IMR-90 (cell line): ENCODE results near the gene IFT52. TPM values are rescaled to one million over a fixed set of nuclear protein-coding genes. Genes with fewer than 3 reads are reported as not detected.
A peak's percentile ranks its signal among the peaks of the same experiment; 100 is the strongest.

Source experiments
- ATAC-seq: fragments of 200-7000 bp; cut with Tn5 transposase; 2 replicates; pipeline ENCODE4 v1.9.1; 2020; ENCODE audit warnings: low read depth, mild to moderate bottlenecking, moderate library complexity
- BruUV-seq: library from RNA; stranded (reverse); fragments of 400-500 nt; replicated peaks from 2 replicates; lab custom pipeline; 2021; lab: Mats Ljungman, UMichigan
- CTCF ChIA-PET: fragments of 300-600 bp; formaldehyde crosslinking; extraction: SDS; loops from one replicate; lab custom pipeline; 2021; ENCODE audit warnings: antibody characterized with exemption; lab: Yijun Ruan, JAX
- POLR2A ChIA-PET: fragments of 300-600 bp; sonication (Branson Sonifier 250); formaldehyde crosslinking; loops from one replicate; lab custom pipeline; 2022; ENCODE audit warnings: antibody characterized with exemption; ENCODE audit not compliant: unreplicated experiment; lab: Charles Lee
- DNase-seq: peaks from one replicate; pipeline ENCODE4 v3.0.0; 2013
- H2AFZ ChIP-seq: replicated peaks from 2 replicates; pipeline ENCODE3; 2013; ENCODE audit warnings: low read length, mild to moderate bottlenecking; ENCODE audit not compliant: poor library complexity
- H2AK5ac ChIP-seq: 2 replicates; pipeline ENCODE4 v1.6.1; 2013; ENCODE audit warnings: low read depth, low read length, inconsistent platforms
- H2AK9ac ChIP-seq: replicated peaks from 2 replicates; pipeline ENCODE3; 2013; ENCODE audit warnings: mild to moderate bottlenecking, low read depth, low read length, moderate library complexity; ENCODE audit not compliant: poor library complexity
- H2BK120ac ChIP-seq: 2 replicates; pipeline ENCODE4 v1.6.1; 2013; ENCODE audit warnings: low read depth, low read length, inconsistent platforms
- H2BK15ac ChIP-seq: 3 replicates; pipeline ENCODE4 v1.6.1; 2013; ENCODE audit warnings: low read depth, low read length, inconsistent platforms
- H2BK20ac ChIP-seq: 2 replicates; pipeline ENCODE4 v1.6.1; 2013; ENCODE audit warnings: low read depth, mild to moderate bottlenecking, inconsistent platforms, low read length, moderate library complexity
- H2BK5ac ChIP-seq: 2 replicates; pipeline ENCODE4 v1.6.1; 2013; ENCODE audit warnings: mild to moderate bottlenecking, low read depth, low read length, inconsistent platforms; ENCODE audit not compliant: poor library complexity, severe bottlenecking
- H3K14ac ChIP-seq: replicated peaks from 2 replicates; pipeline ENCODE4 v1.6.1; 2013; ENCODE audit warnings: low read depth, low read length, inconsistent platforms
- H3K18ac ChIP-seq: 2 replicates; pipeline ENCODE4 v1.6.1; 2013; ENCODE audit warnings: low read depth, low read length, control low read depth
- H3K23ac ChIP-seq: 2 replicates; pipeline ENCODE4 v1.6.1; 2013; ENCODE audit warnings: low read depth, low read length, inconsistent platforms
- H3K27ac ChIP-seq: 2 replicates; pipeline ENCODE4 v1.5.1; 2013; ENCODE audit warnings: mild to moderate bottlenecking, control low read depth, low read length; ENCODE audit not compliant: insufficient read depth
- H3K27me3 ChIP-seq: 2 replicates; pipeline ENCODE4 v1.6.1; 2013; ENCODE audit warnings: low read length; ENCODE audit not compliant: control insufficient read depth, insufficient read depth
- H3K36me3 ChIP-seq: 2 replicates; pipeline ENCODE4 v1.6.1; 2013; ENCODE audit warnings: low read length, mixed read lengths; ENCODE audit not compliant: control insufficient read depth, insufficient read depth
- H3K4ac ChIP-seq: 2 replicates; pipeline ENCODE4 v1.6.1; 2013; ENCODE audit warnings: low read depth, low read length, inconsistent platforms
- H3K4me1 ChIP-seq: 2 replicates; pipeline ENCODE4 v1.6.1; 2013; ENCODE audit warnings: low read length, mixed read lengths; ENCODE audit not compliant: control insufficient read depth, insufficient read depth
- H3K4me2 ChIP-seq: 2 replicates; pipeline ENCODE4 v1.6.1; 2013; ENCODE audit warnings: low read depth, mild to moderate bottlenecking, control low read depth, low read length, moderate library complexity
- H3K4me3 ChIP-seq: 2 replicates; pipeline ENCODE4 v1.5.1; 2013; ENCODE audit warnings: low read depth, mild to moderate bottlenecking, control low read depth, low read length, moderate library complexity; ENCODE audit not compliant: insufficient read depth
- H3K56ac ChIP-seq: 2 replicates; pipeline ENCODE4 v1.6.1; 2013; ENCODE audit warnings: low read length, inconsistent platforms; ENCODE audit not compliant: insufficient read depth; ENCODE audit errors: extremely low read depth
- H3K79me1 ChIP-seq, 2 experiments: 2 replicates each; pipeline ENCODE4 v1.6.1; 2013; ENCODE audit warnings: low read length in 2 of 2, inconsistent platforms in 1 of 2, low read depth in 1 of 2
- H3K9ac ChIP-seq: 2 replicates; pipeline ENCODE4 v1.6.1; 2013; ENCODE audit warnings: low read depth, low read length, control low read depth
- H3K9me1 ChIP-seq: 2 replicates; pipeline ENCODE4 v1.6.1; 2013; ENCODE audit warnings: low read length, inconsistent platforms; ENCODE audit not compliant: insufficient read depth
- H3K9me3 ChIP-seq: 2 replicates; pipeline ENCODE4 v1.6.1; 2013; ENCODE audit warnings: low read length; ENCODE audit not compliant: control insufficient read depth, insufficient read depth
- H4K20me1 ChIP-seq: 2 replicates; pipeline ENCODE4 v1.6.1; 2013; ENCODE audit warnings: low read length, inconsistent platforms; ENCODE audit not compliant: insufficient read depth
- H4K5ac ChIP-seq: 2 replicates; pipeline ENCODE4 v1.6.1; 2013; ENCODE audit warnings: mild to moderate bottlenecking, low read depth, low read length, control low read depth
- H4K8ac ChIP-seq, 2 experiments: 2 replicates each; pipeline ENCODE4 v1.6.1; 2013; ENCODE audit warnings: low read depth in 2 of 2, low read length in 2 of 2, control low read depth in 1 of 2, inconsistent platforms in 1 of 2
- H4K91ac ChIP-seq: 2 replicates; pipeline ENCODE4 v1.6.1; 2013; ENCODE audit warnings: low read depth, low read length, inconsistent platforms; ENCODE audit not compliant: insufficient read depth
- CEBPB ChIP-seq: IDR thresholded peaks from 2 replicates; pipeline ENCODE4 v1.6.1; 2012; ENCODE audit warnings: low read depth, low read length, improper control_type of control experiment
- CHD1 ChIP-seq: IDR thresholded peaks from 2 replicates; pipeline ENCODE4 v1.6.1; 2012; ENCODE audit warnings: low read depth, low read length, improper control_type of control experiment
- CTCF ChIP-seq: conservative IDR thresholded peaks from 2 replicates; pipeline ENCODE4 v1.5.1; 2012; ENCODE audit warnings: mild to moderate bottlenecking, low read depth, low read length, improper control_type of control experiment
- ELK1 ChIP-seq: fragments of 150-350 bp; IDR thresholded peaks from 2 replicates; pipeline ENCODE4 v1.6.1; 2016; ENCODE audit warnings: low read depth, mild to moderate bottlenecking, low read length, moderate library complexity, borderline replicate concordance
- FOS ChIP-seq: fragments of 150-350 bp; IDR thresholded peaks from 2 replicates; pipeline ENCODE4 v1.6.1; 2016; ENCODE audit warnings: low read depth, low read length
- MAFK ChIP-seq: IDR thresholded peaks from 2 replicates; pipeline ENCODE4 v1.6.1; 2012; ENCODE audit warnings: low read depth, low read length, improper control_type of control experiment
- MAZ ChIP-seq: IDR thresholded peaks from 2 replicates; pipeline ENCODE4 v1.6.1; 2012; ENCODE audit warnings: low read depth, mild to moderate bottlenecking, low read length, improper control_type of control experiment, moderate library complexity, borderline replicate concordance
- NFE2L2 ChIP-seq: fragments of 150-350 bp; IDR thresholded peaks from 2 replicates; pipeline ENCODE4 v1.6.1; 2016; ENCODE audit warnings: low read depth, mild to moderate bottlenecking, low read length
- RAD21 ChIP-seq: IDR thresholded peaks from 2 replicates; pipeline ENCODE4 v1.6.1; 2012; ENCODE audit warnings: low read length, improper control_type of control experiment
- RCOR1 ChIP-seq: IDR thresholded peaks from 2 replicates; pipeline ENCODE4 v1.6.1; 2012; ENCODE audit warnings: mild to moderate bottlenecking, low read length, improper control_type of control experiment; ENCODE audit not compliant: insufficient replicate concordance
- RFX5 ChIP-seq: IDR thresholded peaks from 2 replicates; pipeline ENCODE4 v1.8.0; 2012; ENCODE audit warnings: low read depth, mild to moderate bottlenecking, low read length, moderate library complexity
- USF2 ChIP-seq: fragments of 150-350 bp; IDR thresholded peaks from 2 replicates; pipeline ENCODE4 v1.6.1; 2017; ENCODE audit warnings: mild to moderate bottlenecking, antibody characterized with exemption, low read length, low read depth
- WGBS, 2 experiments: methylation state at CpG; one replicate each; pipeline versions ENCODE4 v1.1.5 to v1.1.7; 2013; ENCODE audit warnings: missing lambda C conversion rate in 2 of 2; ENCODE audit not compliant: insufficient read length in 1 of 2; ENCODE audit errors: extremely low coverage in 2 of 2; 5-methylcytosine and 5-hydroxymethylcytosine counted together
- dilution Hi-C: fragments of 300-500 bp; cut with HindIII; formaldehyde crosslinking; loops from one replicate; pipeline ENCODE4 v1.14.3; 2018; ENCODE audit warnings: low sequenced_read_pairs; ENCODE audit not compliant: unreplicated experiment
- in situ Hi-C: fragments of 300-500 bp; cut with MboI; formaldehyde crosslinking; loops from 3 replicates; pipeline ENCODE4 v1.14.3; 2019; ENCODE audit warnings: low sequenced_read_pairs, inconsistent platforms, mixed read lengths
- intact Hi-C: fragments of 100-400 bp; cut with micrococcal nuclease; formaldehyde crosslinking; loops from 2 replicates; pipeline ENCODE4 v1.10.0; 2022
- polyA plus RNA-seq, 3 experiments: library from polyadenylated mRNA; depleted of rRNA; stranded (reverse); fragments of >200 nt; gene quantifications; 2 replicates each; pipeline ENCODE4 v1.2.3, GENCODE V29; 2012; ENCODE audit warnings: low replicate concordance in 1 of 3
- total RNA-seq: library from RNA; depleted of rRNA; stranded (reverse); fragments of >200 nt; gene quantifications from 2 replicates; pipeline ENCODE4 v1.2.3, GENCODE V29; 2012

Gene IFT52
- total and polyA plus RNA-seq, 2 of the 4 experiments (the other 2 are of a cell fraction) = 31.2 to 55.6 TPM

- CTCF ChIA-PET = no interaction called here
Observed at GRCh38 chr20:43669332-43669731, 78.6 kb downstream of the IFT52 start.

More at GRCh38 chr20:43669332-43669731, 78.6 kb downstream of the IFT52 start:
- Histone ChIP-seq H3K9me3 (no peaks in the 10 kb centered on the region), H2BK5ac (no peak overlapping the region), H3K9me1 (peaks cover 18% of the 10 kb centered on the region), H3K14ac (no peak overlapping the region), H4K91ac (no peak overlapping the region), H2AK9ac (no peak overlapping the region), H3K79me1 (peaks cover 19 to 38% of the 10 kb centered on the region in 2 experiments), H3K56ac (no peak overlapping the region), H3K18ac (no peak overlapping the region), H2AFZ (peak overlapping the region; percentile 63), H3K27ac (no peak overlapping the region), H2BK120ac (no peak overlapping the region), H3K9ac (no peak overlapping the region), H2BK20ac (no peak overlapping the region), H3K36me3 (no peaks in the 10 kb centered on the region), H4K20me1 (peaks cover 4% of the 10 kb centered on the region), H4K8ac (no peak overlapping the region), H3K4ac (no peak overlapping the region), H4K5ac (no peak overlapping the region), H2BK15ac (no peak overlapping the region), H3K4me1 (peaks cover 1% of the 10 kb centered on the region; the same call in 1 of the 2 replicates), H3K4me3 (no peak overlapping the region), H3K4me2 (no peak overlapping the region), H3K27me3 (no peaks in the 10 kb centered on the region; the same call in 1 of the 2 replicates), H3K23ac (no peak overlapping the region), H2AK5ac (no peak overlapping the region)
- intact Hi-C loops = no loop called here
- in situ Hi-C loops = no loop called here
- no TSS peak for BruUV-seq
- TF ChIP-seq CHD1 (no peak), FOS (no peak), ELK1 (no peak), CEBPB (no peak), NFE2L2 (no peak), RFX5 (no peak), RAD21 (no peak), CTCF (no peak), RCOR1 (no peak), MAFK (no peak), MAZ (no peak), USF2 (no peak)
- POLR2A ChIA-PET = no interaction called here
- ATAC-seq = no peak
- dilution Hi-C loops = no loop called here
- DNase-seq = peak; percentile 62
- WGBS, 2 experiments = no CpG with 5 or more reads among the region's 3 CpGs
